HEK293 (cell line): ENCODE measurements around the gene MUC2.

Experiments used
- CTCF ChIP-seq: fragments of 450-650 bp; formaldehyde crosslinking; IDR thresholded peaks from 2 replicates; pipeline ENCODE4 v1.5.1; 2016; ENCODE audit warnings: missing biosample characterization, missing genetic modification characterization
- PRDM4 ChIP-seq: fragments of 450-650 bp; formaldehyde crosslinking; IDR thresholded peaks from 2 replicates; pipeline ENCODE4 v1.5.1; 2017; ENCODE audit warnings: missing biosample characterization, missing genetic modification characterization
- REST ChIP-seq: fragments of 450-650 bp; formaldehyde crosslinking; IDR thresholded peaks from 2 replicates; pipeline ENCODE4 v1.5.1; 2016; ENCODE audit warnings: missing biosample characterization, missing genetic modification characterization
- SETDB1 ChIP-seq: IDR thresholded peaks from one replicate; pipeline ENCODE4 v1.6.1; 2017; ENCODE audit warnings: mild to moderate bottlenecking, low read length, moderate library complexity, mixed read lengths; ENCODE audit not compliant: insufficient read length
- ZNF112 ChIP-seq: fragments of 450-650 bp; formaldehyde crosslinking; IDR thresholded peaks from 2 replicates; pipeline ENCODE4 v1.5.0; 2017; ENCODE audit warnings: missing biosample characterization, missing genetic modification characterization
- ZNF350 ChIP-seq: fragments of 450-650 bp; formaldehyde crosslinking; IDR thresholded peaks from 2 replicates; pipeline ENCODE4 v1.5.0; 2017; ENCODE audit warnings: missing biosample characterization, mild to moderate bottlenecking, missing genetic modification characterization
- ZNF529 ChIP-seq: fragments of 450-650 bp; formaldehyde crosslinking; IDR thresholded peaks from 2 replicates; pipeline ENCODE4 v1.5.1; 2017; ENCODE audit warnings: missing genetic modification characterization, missing biosample characterization; ENCODE audit not compliant: insufficient replicate concordance
- ZNF580 ChIP-seq: fragments of 450-650 bp; formaldehyde crosslinking; IDR thresholded peaks from 2 replicates; pipeline ENCODE4 v1.5.1; 2016; ENCODE audit warnings: missing biosample characterization, missing genetic modification characterization
- ZNF596 ChIP-seq: fragments of 450-650 bp; IDR thresholded peaks from 2 replicates; pipeline ENCODE4 v1.5.0; 2018; ENCODE audit warnings: missing biosample characterization, mild to moderate bottlenecking, missing genetic modification characterization, moderate library complexity
- ZNF639 ChIP-seq: fragments of 450-650 bp; formaldehyde crosslinking; IDR thresholded peaks from 2 replicates; pipeline ENCODE4 v1.5.1; 2016; ENCODE audit warnings: missing biosample characterization, missing genetic modification characterization
- ZNF660 ChIP-seq: fragments of 450-650 bp; IDR thresholded peaks from 2 replicates; pipeline ENCODE4 v1.5.1; 2018; ENCODE audit warnings: missing biosample characterization, mild to moderate bottlenecking, missing genetic modification characterization
- ZNF701 ChIP-seq: fragments of 450-650 bp; formaldehyde crosslinking; IDR thresholded peaks from 2 replicates; pipeline ENCODE4 v1.5.1; 2016; ENCODE audit warnings: missing biosample characterization, missing genetic modification characterization

- no peak for TF ChIP-seq ZNF112 (tag by site-specific recombination)
- no peak for TF ChIP-seq ZNF596 (tag by site-specific recombination)
- TF ChIP-seq ZNF701 = no peak
- TF ChIP-seq CTCF (tag by site-specific recombination) = no peak
- TF ChIP-seq REST (tag by site-specific recombination) = no peak
- no peak for TF ChIP-seq ZNF580 (tag by site-specific recombination)
- no peak for TF ChIP-seq ZNF350 (tag by site-specific recombination)
- TF ChIP-seq ZNF639 (tag by site-specific recombination) = no peak
- no peak for TF ChIP-seq ZNF660 (tag by site-specific recombination)
- TF ChIP-seq ZNF529 (tag by site-specific recombination) = no peak
- TF ChIP-seq SETDB1 = no peak
- TF ChIP-seq PRDM4 = no peak
These were observed 25.2 kb upstream of the MUC2 start for GRCh38 chr11:1049431-1049891.
